Activated CD8-positive, alpha-beta T cell treated with anti-CD3 and anti-CD28 coated beads, Interleukin-2, amount 10 ng/mL, durations not matched to agents 7 days and 5 days (primary cell): ENCODE data around the gene AKT3. TPM values are rescaled to one million over a fixed set of nuclear protein-coding genes. Genes with fewer than 3 reads are reported as not detected.

Experiments used
- ATAC-seq: fragments of 150-1000 bp; cut with Tn5 transposase; one replicate; pipeline ENCODE4 v1.10.0; 2021; ENCODE audit warnings: moderate library complexity
- CTCF ChIA-PET: fragments of 350-600 bp; sonication (Branson Sonifier 250); formaldehyde crosslinking; loops from one replicate; lab custom pipeline; 2021; ENCODE audit warnings: antibody characterized with exemption; lab: Charles Lee
- POLR2A ChIA-PET: fragments of 350-600 bp; sonication (Branson Sonifier 250); formaldehyde crosslinking; loops from one replicate; lab custom pipeline; 2021; ENCODE audit warnings: antibody characterized with exemption; lab: Charles Lee
- DNase-seq: peaks from one replicate; pipeline ENCODE4 v3.0.0-alpha.2; 2020
- H3K27ac Mint-ChIP-seq: one replicate; pipeline ENCODE4 v1.8.0; 2021; ENCODE audit warnings: mild to moderate bottlenecking, mixed read lengths
- H3K27me3 Mint-ChIP-seq: one replicate; pipeline ENCODE4 v1.8.0; 2021; ENCODE audit warnings: low read depth, mixed read lengths
- H3K36me3 Mint-ChIP-seq: one replicate; pipeline ENCODE4 v1.8.0; 2021; ENCODE audit warnings: low read depth, mixed read lengths
- H3K4me1 Mint-ChIP-seq: one replicate; pipeline ENCODE4 v1.8.0; 2021; ENCODE audit warnings: low read depth, mixed read lengths
- H3K4me3 Mint-ChIP-seq: one replicate; pipeline ENCODE4 v1.8.0; 2021; ENCODE audit warnings: mild to moderate bottlenecking, mixed read lengths
- H3K9me3 Mint-ChIP-seq: one replicate; pipeline ENCODE4 v1.8.0; 2022; ENCODE audit warnings: mixed read lengths; ENCODE audit not compliant: insufficient read depth
- total RNA-seq, 2 experiments: library from RNA; stranded (reverse); gene quantifications; one replicate each; pipeline ENCODE4 v1.2.3, GENCODE V29; 2021

The AKT3 gene
- total RNA-seq, 2 experiments from 2014 or later = 23.9 to 25.2 TPM

GRCh38 chr1:243801378-243801777 lies 48.7 kb downstream of the AKT3 start:
- CTCF ChIA-PET = interaction anchor here (0.7 kb wide), 1 partner anchor 458 kb away, joined by 3 read pairs; no protein-coding TSS in a partner anchor

DNA sequence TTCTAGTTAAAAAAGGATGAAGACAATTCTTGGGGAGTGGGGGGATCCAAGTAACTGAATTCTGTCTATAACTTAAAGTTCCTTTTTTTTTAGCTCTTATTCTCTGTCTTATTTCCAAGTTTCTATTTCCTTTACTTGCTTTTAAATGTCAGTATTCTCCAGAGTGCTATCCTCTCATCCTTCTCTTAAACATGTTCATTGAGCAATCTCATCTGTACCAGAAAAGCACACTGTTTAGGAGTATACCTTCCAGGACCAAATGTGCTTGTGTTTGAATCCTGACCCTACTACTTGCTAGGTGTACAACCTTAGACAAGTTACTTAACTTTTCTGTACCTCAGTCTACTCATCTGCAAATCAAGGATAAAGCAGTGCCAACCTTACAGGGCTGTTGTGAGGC lies 50.1 kb downstream of the AKT3 start:
- POLR2A ChIA-PET = no interaction called here
- Mint-ChIP-seq H3K27ac (no peak overlapping the region), H3K36me3 (peaks cover 3% of the 10 kb centered on the region), H3K9me3 (no peaks in the 10 kb centered on the region), H3K4me1 (peaks cover 14% of the 10 kb centered on the region), H3K27me3 (no peaks in the 10 kb centered on the region), H3K4me3 (no peak overlapping the region)
- DNase-seq = no peak
- CTCF ChIA-PET = no interaction called here
- no peak for ATAC-seq

More at GRCh38 chr1:243801378-243801777, 48.7 kb downstream of the AKT3 start:
- H3K27me3 Mint-ChIP-seq = no peaks in the 10 kb centered on the region
- ATAC-seq (no peak), DNase-seq (no peak)
- no peak overlapping the region for H3K4me3 Mint-ChIP-seq
- no peaks in the 10 kb centered on the region for H3K9me3 Mint-ChIP-seq
- peaks cover 20% of the 10 kb centered on the region for H3K4me1 Mint-ChIP-seq
- H3K27ac Mint-ChIP-seq = no peak overlapping the region
- H3K36me3 Mint-ChIP-seq = peaks cover 3% of the 10 kb centered on the region
- POLR2A ChIA-PET = no interaction called here

DNA sequence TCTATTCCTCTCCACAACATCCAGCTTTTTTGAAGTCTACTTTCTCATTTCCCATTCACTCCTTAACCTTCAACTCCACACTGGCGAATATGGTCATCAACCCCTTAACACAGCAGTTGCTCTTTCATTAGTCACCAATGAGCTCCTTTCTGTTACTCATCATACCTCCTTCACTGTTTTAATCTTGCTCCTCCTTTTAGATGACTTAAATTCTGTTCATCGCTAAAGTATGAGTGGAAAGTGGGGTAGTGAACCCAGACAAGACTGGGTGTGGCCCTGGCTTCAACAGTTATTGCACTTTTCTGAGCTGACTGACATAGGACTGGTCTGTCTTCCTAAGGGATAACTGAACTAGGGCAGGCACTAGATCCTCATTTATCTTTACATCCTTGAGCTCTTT lies 51.3 kb downstream of the AKT3 start:
- ATAC-seq = no peak
- DNase-seq = no peak
- ChIA-PET CTCF (no interaction called here), POLR2A (no interaction called here)
- H3K4me1 Mint-ChIP-seq = peaks cover 10% of the 10 kb centered on the region
- no peak overlapping the region for H3K27ac Mint-ChIP-seq
- H3K9me3 Mint-ChIP-seq = no peaks in the 10 kb centered on the region
- no peak overlapping the region for H3K4me3 Mint-ChIP-seq
- no peaks in the 10 kb centered on the region for H3K27me3 Mint-ChIP-seq
- H3K36me3 Mint-ChIP-seq = peaks cover 3% of the 10 kb centered on the region

DNA sequence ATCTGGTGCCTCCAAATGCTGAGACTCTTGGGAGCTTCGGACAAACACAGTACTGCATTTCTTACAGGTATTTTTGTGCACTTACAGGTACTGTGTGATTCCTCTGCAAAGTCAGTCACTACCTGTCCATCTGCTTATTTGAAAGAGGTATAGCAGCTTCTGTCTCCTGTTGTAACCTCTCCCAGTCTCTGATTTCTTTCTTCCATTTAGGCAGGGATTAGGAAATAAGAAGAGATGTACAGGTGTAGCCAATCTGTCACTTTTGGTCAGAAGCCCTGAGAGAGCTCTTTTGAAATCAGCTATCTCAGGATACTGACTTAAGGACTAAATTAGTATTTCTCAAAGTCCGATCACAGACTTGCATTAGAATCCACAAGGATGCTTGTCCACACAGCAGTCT lies 54.0 kb downstream of the AKT3 start:
- ChIA-PET CTCF (no interaction called here), POLR2A (interaction anchor here (0.6 kb wide), 1 partner anchor 514 kb away, joined by 3 read pairs; no protein-coding TSS in a partner anchor)
- ATAC-seq (no peak), DNase-seq (no peak)
- H3K27me3 Mint-ChIP-seq = no peaks in the 10 kb centered on the region
- H3K9me3 Mint-ChIP-seq = no peaks in the 10 kb centered on the region
- peaks cover 10% of the 10 kb centered on the region for H3K4me1 Mint-ChIP-seq
- peaks cover 3% of the 10 kb centered on the region for H3K36me3 Mint-ChIP-seq
- H3K27ac Mint-ChIP-seq = no peak overlapping the region
- no peak overlapping the region for H3K4me3 Mint-ChIP-seq

DNA sequence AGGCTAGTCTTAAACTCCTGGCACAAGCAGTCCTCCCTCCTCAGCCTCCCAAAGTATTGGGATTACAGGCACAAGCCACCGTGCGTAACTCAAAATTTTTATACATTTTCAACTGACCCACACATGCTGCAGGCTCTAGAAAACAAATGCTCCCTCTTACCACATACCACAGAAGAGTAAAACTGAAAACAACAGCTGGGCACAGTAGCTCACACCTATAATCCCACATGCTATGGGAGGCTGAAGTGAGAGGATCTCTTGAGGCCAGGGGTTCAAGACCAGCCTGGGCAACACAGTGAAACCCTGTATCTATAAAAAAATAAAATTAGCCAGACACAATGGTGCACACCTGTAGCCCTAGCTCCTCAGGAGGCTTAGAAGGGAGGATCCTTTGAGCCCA lies 56.7 kb downstream of the AKT3 start:
- Mint-ChIP-seq H3K36me3 (peaks cover 3% of the 10 kb centered on the region), H3K27me3 (no peaks in the 10 kb centered on the region), H3K4me1 (peaks cover 6% of the 10 kb centered on the region), H3K9me3 (no peaks in the 10 kb centered on the region), H3K27ac (no peak overlapping the region), H3K4me3 (no peak overlapping the region)
- ATAC-seq (no peak), DNase-seq (no peak)
- POLR2A ChIA-PET = no interaction called here
- CTCF ChIA-PET = no interaction called here

DNA sequence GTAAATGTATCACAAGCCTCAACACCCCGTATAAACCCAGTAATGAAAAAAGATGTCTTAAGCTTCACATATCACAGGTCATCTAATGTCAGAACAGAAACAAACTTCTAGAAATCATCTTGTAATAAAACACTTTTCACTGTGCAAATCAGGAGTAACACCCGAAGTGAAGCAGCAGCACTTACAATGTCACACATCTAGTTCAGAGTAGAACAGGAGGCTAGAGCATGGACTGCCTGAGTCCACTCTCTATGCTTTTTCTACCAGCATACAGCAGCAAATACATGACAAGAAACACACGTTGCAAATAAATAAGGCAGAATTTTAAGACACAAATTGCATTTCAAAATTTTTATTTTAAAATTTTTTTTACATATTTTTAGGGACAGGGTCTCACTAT lies 57.2 kb downstream of the AKT3 start:
- DNase-seq (no peak), ATAC-seq (no peak)
- CTCF ChIA-PET = no interaction called here
- H3K4me3 Mint-ChIP-seq = no peak overlapping the region
- peaks cover 3% of the 10 kb centered on the region for H3K36me3 Mint-ChIP-seq
- no peak overlapping the region for H3K27ac Mint-ChIP-seq
- POLR2A ChIA-PET = no interaction called here
- no peaks in the 10 kb centered on the region for H3K27me3 Mint-ChIP-seq
- H3K4me1 Mint-ChIP-seq = peaks cover 6% of the 10 kb centered on the region
- no peaks in the 10 kb centered on the region for H3K9me3 Mint-ChIP-seq

GRCh38 chr1:243792401-243792800 lies 57.6 kb downstream of the AKT3 start:
- Mint-ChIP-seq H3K27me3 (no peaks in the 10 kb centered on the region), H3K4me3 (no peak overlapping the region), H3K4me1 (peaks cover 6% of the 10 kb centered on the region), H3K9me3 (no peaks in the 10 kb centered on the region), H3K36me3 (peaks cover 3% of the 10 kb centered on the region), H3K27ac (no peak overlapping the region)
- ChIA-PET CTCF (no interaction called here), POLR2A (no interaction called here)
- DNase-seq (no peak), ATAC-seq (no peak)

DNA sequence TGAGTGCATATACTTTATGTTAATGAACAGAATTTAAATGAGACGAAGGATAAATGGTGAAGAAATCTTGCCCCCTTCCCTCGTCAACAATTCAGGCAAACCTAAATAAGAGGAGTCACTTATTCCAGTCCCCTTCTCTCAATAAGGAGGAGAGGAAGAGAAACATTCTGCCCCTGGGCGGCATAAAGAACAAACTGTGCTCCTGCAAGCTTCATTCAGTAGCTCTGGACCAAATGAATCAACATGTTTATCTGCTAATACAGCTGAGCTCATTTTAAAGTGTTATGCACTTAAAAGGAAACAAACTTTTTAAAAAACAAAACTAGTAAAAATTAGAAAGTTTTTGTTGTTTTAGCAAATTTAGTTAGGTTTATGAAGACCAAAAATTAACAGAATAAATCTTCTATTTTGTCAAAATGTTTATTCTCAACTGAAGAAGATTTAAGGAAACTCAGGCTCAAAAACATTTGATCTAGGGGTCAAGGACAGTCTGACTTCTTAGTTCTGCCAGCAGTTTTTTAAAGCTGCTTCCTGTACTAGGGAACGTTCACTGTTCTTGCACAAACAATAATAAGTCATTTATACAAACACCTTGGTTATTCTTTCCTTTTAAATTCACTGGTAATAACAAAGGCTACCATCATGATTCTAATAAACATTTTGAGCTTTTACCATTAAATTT lies 58.3 kb downstream of the AKT3 start:
- ChIA-PET POLR2A (no interaction called here), CTCF (no interaction called here)
- Mint-ChIP-seq H3K36me3 (peaks cover 3% of the 10 kb centered on the region), H3K4me1 (peaks cover 6% of the 10 kb centered on the region), H3K9me3 (no peaks in the 10 kb centered on the region), H3K27ac (no peak overlapping the region), H3K27me3 (no peaks in the 10 kb centered on the region), H3K4me3 (no peak overlapping the region)
- ATAC-seq (no peak), DNase-seq (no peak)

DNA sequence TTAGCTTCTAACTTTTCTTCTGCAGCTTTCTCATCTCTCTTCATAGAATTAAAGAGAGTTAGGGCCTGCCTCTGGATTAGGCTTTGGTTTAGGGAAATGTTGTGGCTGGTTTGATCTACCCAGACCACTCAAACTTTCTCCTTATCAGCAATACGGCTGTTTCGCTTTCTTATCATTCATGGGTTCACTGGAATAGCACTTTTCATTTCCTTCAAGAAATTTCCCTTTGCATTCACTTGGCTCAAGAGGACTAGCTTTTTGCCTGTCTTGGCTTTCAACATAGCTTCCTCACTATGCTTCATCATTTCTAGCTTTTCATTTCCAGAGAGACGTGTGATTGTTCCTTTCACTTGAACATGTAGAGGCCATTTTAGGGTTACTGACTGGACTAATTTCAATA lies 59.6 kb downstream of the AKT3 start:
- Mint-ChIP-seq H3K4me1 (peaks cover 6% of the 10 kb centered on the region), H3K27ac (no peak overlapping the region), H3K27me3 (no peaks in the 10 kb centered on the region), H3K9me3 (no peaks in the 10 kb centered on the region), H3K4me3 (no peak overlapping the region), H3K36me3 (peaks cover 3% of the 10 kb centered on the region)
- CTCF ChIA-PET = no interaction called here
- DNase-seq = no peak
- no peak for ATAC-seq
- POLR2A ChIA-PET = interaction anchor here (0.6 kb wide), 1 partner anchor 172 kb away, joined by 3 read pairs; no protein-coding TSS in a partner anchor

DNA sequence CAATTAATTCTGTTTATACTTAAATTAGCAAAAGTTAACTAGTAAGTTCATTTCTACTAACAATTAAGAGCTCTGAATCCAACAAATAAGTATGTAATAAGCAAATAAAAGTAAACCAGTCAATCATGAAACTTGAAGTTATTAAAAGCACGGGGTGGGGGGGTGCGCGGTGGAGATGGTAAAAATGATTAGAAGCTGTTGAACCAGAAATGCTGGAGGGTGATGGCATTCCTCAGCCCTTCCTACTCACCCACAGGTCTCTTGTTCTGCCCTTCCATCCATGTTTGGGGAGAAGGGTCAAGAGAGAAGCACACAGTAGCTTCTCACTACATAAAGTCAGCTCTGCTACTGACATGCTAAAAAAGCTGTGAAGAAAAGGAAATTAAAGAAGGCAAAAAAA lies 63.5 kb downstream of the AKT3 start:
- H3K4me3 Mint-ChIP-seq = no peak overlapping the region
- no peak overlapping the region for H3K27ac Mint-ChIP-seq
- POLR2A ChIA-PET = no interaction called here
- DNase-seq = no peak
- no peaks in the 10 kb centered on the region for H3K27me3 Mint-ChIP-seq
- peaks cover 3% of the 10 kb centered on the region for H3K36me3 Mint-ChIP-seq
- CTCF ChIA-PET = no interaction called here
- ATAC-seq = no peak
- H3K4me1 Mint-ChIP-seq = no peaks in the 10 kb centered on the region
- no peaks in the 10 kb centered on the region for H3K9me3 Mint-ChIP-seq

GRCh38 chr1:243784506-243784905 lies 65.5 kb downstream of the AKT3 start:
- Mint-ChIP-seq H3K27ac (no peak overlapping the region), H3K27me3 (no peaks in the 10 kb centered on the region), H3K36me3 (peaks cover 2% of the 10 kb centered on the region), H3K9me3 (no peaks in the 10 kb centered on the region), H3K4me1 (no peaks in the 10 kb centered on the region), H3K4me3 (no peak overlapping the region)
- POLR2A ChIA-PET = no interaction called here
- CTCF ChIA-PET = no interaction called here
- DNase-seq (no peak), ATAC-seq (no peak)

GRCh38 chr1:243783714-243784113 lies 66.3 kb downstream of the AKT3 start:
- ATAC-seq (no peak), DNase-seq (no peak)
- Mint-ChIP-seq H3K4me3 (no peak overlapping the region), H3K27ac (no peak overlapping the region), H3K9me3 (no peaks in the 10 kb centered on the region), H3K36me3 (no peaks in the 10 kb centered on the region), H3K4me1 (no peaks in the 10 kb centered on the region), H3K27me3 (no peaks in the 10 kb centered on the region)
- POLR2A ChIA-PET = interaction anchor here (0.6 kb wide), 1 partner anchor 66 kb away, joined by 3 read pairs; the partner anchor contains the start of gene AKT3
- CTCF ChIA-PET = interaction anchor here (1.4 kb wide), 1 partner anchor 33 kb away, joined by 4 read pairs; no protein-coding TSS in a partner anchor
